ENCODE measurements around the gene CLDN12.
"Not testable (repeated sequence)": the region's sequence is repeated elsewhere in the genome, so short reads cannot be mapped to it uniquely, and the experiment has no call there.

CLDN12 gene

GRCh38 chr7:90433221-90433620 lies 30.0 kb downstream of the CLDN12 start:
- no peak for DNase-seq (ENCODE audit: low spot score)

GRCh38 chr7:90445633-90446032 lies 42.4 kb downstream of the CLDN12 start:
- DNase-seq (ENCODE audit: low spot score): no peak

GRCh38 chr7:90446137-90446899 lies 43.1 kb downstream of the CLDN12 start:
- no peak for DNase-seq (ENCODE audit: low spot score)

GRCh38 chr7:90453259-90453891 lies 50.1 kb downstream of the CLDN12 start:
- no peak for DNase-seq (ENCODE audit: low spot score)

GRCh38 chr7:90453931-90454330 lies 50.7 kb downstream of the CLDN12 start:
- DNase-seq (ENCODE audit: low spot score): no peak

GRCh38 chr7:90455163-90456030 lies 52.1 kb downstream of the CLDN12 start:
- no peak for DNase-seq (ENCODE audit: low spot score)

- no peak for DNase-seq (ENCODE audit: low spot score)
Measured at GRCh38 chr7:90458104-90458503, 54.8 kb downstream of the CLDN12 start.

GRCh38 chr7:90459888-90460287 lies 56.6 kb downstream of the CLDN12 start:
- no peak for DNase-seq (ENCODE audit: low spot score)

- no peak for DNase-seq (ENCODE audit: low spot score)
Measured at GRCh38 chr7:90461219-90461618, 58.0 kb downstream of the CLDN12 start.

- not testable (repeated sequence) for DNase-seq (ENCODE audit: low spot score)
Measured at GRCh38 chr7:90463151-90463628, 59.9 kb downstream of the CLDN12 start.
